Activated CD4-positive, alpha-beta T cell treated with anti-CD3 and anti-CD28 coated beads for 36 hours (primary cell): ENCODE data around the gene IL17RE. TPM values are rescaled to one million over a fixed set of nuclear protein-coding genes. Genes with fewer than 3 reads are reported as not detected.
"Not testable (repeated sequence)": the region's sequence is repeated elsewhere in the genome, so short reads cannot be mapped to it uniquely, and the experiment has no call there.

ENCODE experiments used
- ATAC-seq: fragments of 200-7000 bp; cut with Tn5 transposase; one replicate; pipeline ENCODE4 v1.10.0; 2021; ENCODE audit warnings: mild to moderate bottlenecking, moderate library complexity
- CTCF ChIA-PET: fragments of 350-600 bp; sonication (Branson Sonifier 250); formaldehyde crosslinking; loops from one replicate; lab custom pipeline; 2021; ENCODE audit warnings: antibody characterized with exemption; lab: Charles Lee
- POLR2A ChIA-PET: fragments of 350-600 bp; sonication (Branson Sonifier 250); formaldehyde crosslinking; loops from one replicate; lab custom pipeline; 2021; ENCODE audit warnings: antibody characterized with exemption, inconsistent platforms; lab: Charles Lee
- DNase-seq: peaks from one replicate; pipeline ENCODE4 v3.0.0-alpha.2; 2020
- H3K27ac Mint-ChIP-seq: one replicate; pipeline ENCODE4 v1.8.0; 2021; ENCODE audit warnings: mixed read lengths
- H3K27me3 Mint-ChIP-seq: one replicate; pipeline ENCODE4 v1.8.0; 2021; ENCODE audit warnings: mixed read lengths
- H3K36me3 Mint-ChIP-seq: one replicate; pipeline ENCODE4 v1.8.0; 2021; ENCODE audit warnings: low read depth, mixed read lengths
- H3K4me1 Mint-ChIP-seq: one replicate; pipeline ENCODE4 v1.8.0; 2021; ENCODE audit warnings: mixed read lengths
- H3K4me3 Mint-ChIP-seq: one replicate; pipeline ENCODE4 v1.8.0; 2021; ENCODE audit warnings: mild to moderate bottlenecking, moderate library complexity, mixed read lengths
- H3K9me3 Mint-ChIP-seq: one replicate; pipeline ENCODE4 v1.8.0; 2021; ENCODE audit warnings: low read depth, mixed read lengths
- intact Hi-C, 2 experiments: fragments of 100-400 bp; cut with DNase I in 1 of 2; cut with micrococcal nuclease in 1 of 2; formaldehyde crosslinking; loops; one replicate each; pipeline versions ENCODE4 v1.14.2 to v1.15.1; 2022 to 2024; cut with DNase I, micrococcal nuclease
- total RNA-seq, 2 experiments: library from RNA; stranded (reverse); gene quantifications; one replicate each; pipeline ENCODE4 v1.2.3, GENCODE V29; 2021

The IL17RE gene
- total RNA-seq, 2 experiments from 2014 or later = 2.3 to 3.1 TPM

DNA sequence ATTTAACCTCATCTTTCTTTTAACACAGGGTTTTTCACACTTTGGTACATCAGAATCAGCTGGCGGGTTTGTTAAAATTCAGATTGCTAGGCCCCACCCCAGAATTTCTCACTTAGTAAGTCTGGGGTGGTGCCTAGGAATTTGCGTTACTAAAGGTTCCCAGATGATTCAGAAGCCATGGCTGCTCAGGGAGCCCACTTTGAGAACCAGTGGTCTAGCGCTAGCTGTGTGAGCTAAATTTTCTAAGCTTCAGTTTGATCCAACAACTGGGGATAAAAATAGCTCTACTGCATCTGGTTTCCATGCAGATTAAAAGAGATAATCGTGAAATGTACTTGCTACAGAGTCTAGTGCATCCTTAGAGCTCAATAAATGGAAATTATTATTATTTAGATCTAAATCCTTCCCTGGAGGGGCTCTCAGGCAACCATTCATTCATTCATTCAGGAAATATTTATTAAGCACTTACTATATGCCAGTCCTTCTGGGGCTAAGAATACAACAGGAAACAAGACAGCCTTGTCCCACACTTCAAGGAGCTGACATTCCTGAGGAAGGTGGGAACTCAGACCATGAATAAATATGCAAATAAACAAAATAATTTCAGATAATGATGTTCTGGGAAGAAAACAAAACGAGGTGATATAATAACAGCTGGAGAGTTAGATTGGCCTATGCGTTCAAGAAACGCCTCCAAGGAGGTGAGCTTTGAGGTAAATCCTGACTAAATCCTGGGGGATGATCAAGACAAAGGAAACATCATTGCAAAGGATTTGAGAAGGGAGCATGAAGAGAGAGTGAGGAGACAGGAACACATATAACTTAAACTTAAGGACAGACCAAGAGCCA lies 18.7 kb upstream of the IL17RE start:
- H3K36me3 Mint-ChIP-seq = no peaks in the 10 kb centered on the region
- ChIA-PET CTCF (interaction anchor here (0.6 to 2.1 kb wide), 5 partner anchors 8 to 83 kb away, joined by 3 to 7 read pairs (median 3); no protein-coding TSS in a partner anchor), POLR2A (no interaction called here)
- DNase-seq (no peak), ATAC-seq (no peak)
- intact Hi-C loops = no loop called here
- no peak overlapping the region for H3K27ac Mint-ChIP-seq
- no peaks in the 10 kb centered on the region for H3K4me1 Mint-ChIP-seq
- no peaks in the 10 kb centered on the region for H3K27me3 Mint-ChIP-seq
- H3K9me3 Mint-ChIP-seq = no peaks in the 10 kb centered on the region
- no peak overlapping the region for H3K4me3 Mint-ChIP-seq

DNA sequence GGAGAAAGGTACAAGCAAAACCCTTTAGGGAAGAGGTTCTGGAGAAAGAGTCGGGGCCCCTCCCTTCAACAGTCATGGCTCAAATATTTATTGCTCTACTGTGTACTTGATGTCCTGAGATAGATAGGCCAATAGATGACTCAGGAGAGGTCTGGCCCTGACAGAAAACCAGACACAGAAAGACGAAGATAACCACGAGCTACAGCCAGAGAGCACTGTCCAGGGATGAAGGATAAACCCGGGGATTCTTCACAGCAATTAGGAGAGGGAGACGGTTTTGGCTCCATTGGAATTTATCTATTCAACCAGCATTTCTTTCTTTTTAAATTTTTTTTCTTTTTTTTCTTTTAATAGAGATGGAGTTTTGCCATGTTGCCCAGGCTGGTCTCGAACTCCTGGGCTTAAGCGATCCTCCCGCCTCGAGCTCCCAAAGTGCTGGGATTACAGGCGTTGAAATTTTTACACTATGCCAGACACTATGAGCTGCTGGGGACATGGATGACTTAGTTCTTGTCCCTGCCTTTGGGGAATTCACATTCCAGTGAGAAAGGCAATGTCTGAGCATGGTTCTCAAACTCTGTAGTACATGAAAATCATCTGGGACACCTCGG lies 18.0 kb upstream of the IL17RE start:
- no peak for DNase-seq
- H3K27ac Mint-ChIP-seq = no peak overlapping the region
- no peak for ATAC-seq
- H3K4me3 Mint-ChIP-seq = no peak overlapping the region
- H3K27me3 Mint-ChIP-seq = no peaks in the 10 kb centered on the region
- H3K4me1 Mint-ChIP-seq = no peaks in the 10 kb centered on the region
- no peaks in the 10 kb centered on the region for H3K9me3 Mint-ChIP-seq
- POLR2A ChIA-PET = interaction anchor here (0.7 kb wide), 1 partner anchor 421 kb away, joined by 3 read pairs; no protein-coding TSS in a partner anchor
- no peaks in the 10 kb centered on the region for H3K36me3 Mint-ChIP-seq
- intact Hi-C loops = no loop called here
- CTCF ChIA-PET = interaction anchor here (0.7 to 2.1 kb wide), 3 partner anchors 9 to 46 kb away, joined by 3 to 7 read pairs (median 3); no protein-coding TSS in a partner anchor

DNA sequence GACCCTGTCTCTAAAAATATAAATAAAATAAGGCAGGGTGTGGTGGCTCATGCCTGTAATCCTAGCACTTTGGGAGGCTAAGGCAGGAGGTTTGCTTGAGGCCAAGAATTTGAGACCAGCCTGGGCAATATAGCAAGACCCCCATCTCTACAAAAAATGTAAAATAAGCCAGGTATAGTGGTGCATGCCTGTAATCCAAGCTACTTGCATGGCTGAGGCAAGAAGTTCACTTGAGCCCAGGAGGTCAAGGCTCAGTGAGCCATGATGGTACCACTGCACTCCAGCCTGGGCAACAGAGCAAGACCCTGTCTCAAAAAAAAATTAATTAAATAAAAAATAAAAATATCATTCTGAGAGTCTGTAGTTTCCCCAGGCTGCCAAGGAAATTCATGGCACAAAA lies 16.3 kb upstream of the IL17RE start:
- Mint-ChIP-seq H3K27ac (no peak overlapping the region), H3K4me3 (no peak overlapping the region), H3K4me1 (no peaks in the 10 kb centered on the region), H3K27me3 (no peaks in the 10 kb centered on the region), H3K36me3 (peaks cover 5% of the 10 kb centered on the region), H3K9me3 (no peaks in the 10 kb centered on the region)
- DNase-seq = no peak
- POLR2A ChIA-PET = interaction anchor here (0.6 kb wide), 1 partner anchor 223 kb away, joined by 12 read pairs; no protein-coding TSS in a partner anchor
- intact Hi-C loops = no loop called here
- CTCF ChIA-PET = interaction anchor here (0.6 kb wide), 1 partner anchor 107 kb away, joined by 3 read pairs; no protein-coding TSS in a partner anchor
- no peak for ATAC-seq

DNA sequence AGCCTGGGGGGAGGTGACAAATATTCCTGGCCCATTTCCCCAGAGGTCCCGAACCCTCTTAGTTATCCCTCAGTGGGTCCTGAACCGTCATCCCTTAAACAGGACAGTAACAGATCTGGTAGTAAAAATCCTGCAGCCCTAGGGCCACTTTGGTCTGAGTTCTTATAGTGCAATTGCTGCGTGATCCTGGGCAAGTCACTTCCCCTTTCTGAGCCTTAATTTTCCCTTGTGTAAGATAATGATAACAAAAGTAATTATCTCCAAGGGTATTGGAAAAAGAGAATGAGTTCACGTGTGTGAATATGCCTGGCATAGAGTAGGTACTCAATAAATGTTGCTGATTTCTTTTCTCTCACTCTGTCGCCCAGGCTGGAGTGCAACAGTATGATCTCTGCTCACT lies 15.2 kb upstream of the IL17RE start:
- intact Hi-C loops = no loop called here
- Mint-ChIP-seq H3K9me3 (no peaks in the 10 kb centered on the region), H3K4me3 (no peak overlapping the region), H3K27ac (no peak overlapping the region), H3K4me1 (peaks cover 8% of the 10 kb centered on the region), H3K27me3 (no peaks in the 10 kb centered on the region), H3K36me3 (peaks cover 14% of the 10 kb centered on the region)
- ChIA-PET POLR2A (no interaction called here), CTCF (interaction anchor here (0.7 kb wide), 1 partner anchor 235 kb away, joined by 4 read pairs; no protein-coding TSS in a partner anchor)
- ATAC-seq = no peak
- DNase-seq = no peak

DNA sequence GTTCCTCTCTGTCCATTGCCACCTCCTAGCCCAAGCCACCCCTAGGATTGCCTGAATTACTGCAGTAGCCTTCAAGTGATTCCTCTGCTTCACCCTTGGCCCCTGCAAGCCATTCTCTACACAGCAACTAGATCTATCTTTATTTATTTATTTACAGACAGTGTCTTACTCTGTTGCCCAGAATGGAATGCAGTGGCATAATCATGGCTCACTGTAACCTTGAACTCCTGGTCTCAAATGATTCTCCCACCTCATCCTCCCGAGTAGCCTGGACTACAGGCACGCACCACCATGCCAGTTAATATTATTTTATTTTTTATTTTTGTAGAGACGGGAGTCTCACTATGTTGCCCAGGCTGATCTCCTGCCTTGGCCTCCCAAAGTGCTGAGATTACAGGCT lies 14.1 kb upstream of the IL17RE start:
- peaks cover 17% of the 10 kb centered on the region for H3K4me1 Mint-ChIP-seq
- ATAC-seq (no peak), DNase-seq (no peak)
- peaks cover 23% of the 10 kb centered on the region for H3K36me3 Mint-ChIP-seq
- ChIA-PET CTCF (interaction anchor here (0.6 kb wide), 1 partner anchor 339 kb away, joined by 3 read pairs; no protein-coding TSS in a partner anchor), POLR2A (no interaction called here)
- H3K27ac Mint-ChIP-seq = no peak overlapping the region
- no peaks in the 10 kb centered on the region for H3K27me3 Mint-ChIP-seq
- intact Hi-C loops = no loop called here
- H3K9me3 Mint-ChIP-seq = no peaks in the 10 kb centered on the region
- H3K4me3 Mint-ChIP-seq = no peak overlapping the region

DNA sequence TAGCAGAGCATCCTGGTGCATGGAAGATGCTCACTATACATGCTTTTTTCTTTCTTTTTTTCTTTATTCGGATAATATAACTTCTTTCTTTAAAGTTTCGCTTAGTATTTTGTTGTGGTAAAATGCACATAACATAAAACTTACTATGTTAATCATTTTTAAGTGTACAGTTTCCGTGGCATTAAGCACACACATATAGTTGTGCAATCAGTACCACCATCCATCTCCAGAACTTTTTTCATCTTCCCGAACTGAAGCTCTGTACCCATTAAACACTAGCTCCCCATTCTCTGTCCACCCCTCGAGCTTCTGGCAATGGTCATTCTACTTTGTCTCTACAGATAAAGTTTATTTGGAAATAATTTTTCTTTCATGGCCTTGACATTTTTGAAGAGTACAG lies 13.2 kb upstream of the IL17RE start:
- Mint-ChIP-seq H3K4me3 (peak overlapping the region; percentile 96), H3K4me1 (peaks cover 26% of the 10 kb centered on the region), H3K36me3 (peaks cover 31% of the 10 kb centered on the region), H3K27me3 (no peaks in the 10 kb centered on the region), H3K27ac (peak overlapping the region; percentile 98), H3K9me3 (no peaks in the 10 kb centered on the region)
- DNase-seq (no peak), ATAC-seq (no peak)
- ChIA-PET CTCF (interaction anchor here (1.2 kb wide), 2 partner anchors 9 to 42 kb away, joined by 4 to 7 read pairs; partner anchors contain the start of gene CIDEC), POLR2A (no interaction called here)
- intact Hi-C loops = no loop called here

DNA sequence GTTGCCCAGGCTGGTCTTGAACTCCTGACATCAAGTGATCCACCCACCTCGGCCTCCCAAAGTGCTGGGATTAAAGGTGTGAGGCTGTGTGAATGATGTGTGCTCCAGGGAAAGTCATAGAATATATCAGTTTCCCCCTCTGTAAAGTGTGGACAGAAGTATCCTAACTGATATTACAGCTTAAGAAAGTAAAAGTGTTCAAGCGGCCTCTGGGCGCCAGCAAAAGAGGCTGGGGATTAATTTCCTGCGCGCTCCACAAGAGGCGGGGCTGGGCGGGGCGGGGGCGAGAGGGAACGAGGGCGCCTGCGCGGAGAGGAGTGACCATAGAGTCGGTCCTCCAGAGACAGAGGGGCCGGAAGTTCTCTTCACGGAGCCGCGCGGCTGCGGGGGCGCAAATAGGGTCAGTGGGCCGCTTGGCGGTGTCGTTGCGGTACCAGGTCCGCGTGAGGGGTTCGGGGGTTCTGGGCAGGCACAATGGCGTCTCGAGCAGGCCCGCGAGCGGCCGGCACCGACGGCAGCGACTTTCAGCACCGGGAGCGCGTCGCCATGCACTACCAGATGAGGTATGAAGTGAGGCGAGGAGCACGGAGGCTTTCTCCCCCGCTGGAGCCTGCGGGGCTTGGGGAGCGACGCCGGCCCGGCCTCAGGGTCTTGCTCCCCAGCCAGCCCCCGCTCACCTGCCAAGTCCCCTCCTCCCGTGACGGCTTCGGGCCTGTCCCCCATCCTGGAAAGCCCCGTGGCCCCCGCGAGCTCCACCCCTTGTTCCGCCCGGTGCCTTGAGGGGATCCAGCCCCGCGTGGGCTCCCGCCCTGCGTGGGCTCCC lies 12.2 kb upstream of the IL17RE start, which contains the start of gene JAGN1:
TSS of gene JAGN1 (plus strand) at position 362 of the 823 bp plus-strand sequence. CDS start at position 475, 113 bp downstream.
- DNase-seq (peak; percentile 96), ATAC-seq (peak; percentile 82)
- CTCF ChIA-PET = interaction anchor here (0.6 to 1.8 kb wide), 13 partner anchors 10 to 251 kb away, joined by 3 to 7 read pairs (median 4); partner anchors contain the start of genes CIDEC, CRELD1, IL17RE and RPUSD3
- POLR2A ChIA-PET = interaction anchor here (0.9 to 1.6 kb wide), 4 partner anchors 12 to 56 kb away, joined by 3 to 4 read pairs (median 4); partner anchors contain the start of genes CRELD1 and IL17RE
- Mint-ChIP-seq H3K9me3 (peaks cover 3% of the 10 kb centered on the region), H3K27me3 (no peaks in the 10 kb centered on the region), H3K4me3 (peak within 1 kb of the TSS; percentile 96), H3K36me3 (peaks cover 37% of the 10 kb centered on the region), H3K27ac (peak within 1 kb of the TSS; percentile 98), H3K4me1 (peaks cover 34% of the 10 kb centered on the region)
- intact Hi-C loops = loop anchor here (1.0 to 5.0 kb wide), 15 partner anchors 43 to 528 kb away; partner anchors contain the start of genes BRK1 (in 2 of the 2), CRELD1 (in 2 of the 2), RPUSD3 (in 2 of the 2) and TADA3 (in 2 of the 2)

DNA sequence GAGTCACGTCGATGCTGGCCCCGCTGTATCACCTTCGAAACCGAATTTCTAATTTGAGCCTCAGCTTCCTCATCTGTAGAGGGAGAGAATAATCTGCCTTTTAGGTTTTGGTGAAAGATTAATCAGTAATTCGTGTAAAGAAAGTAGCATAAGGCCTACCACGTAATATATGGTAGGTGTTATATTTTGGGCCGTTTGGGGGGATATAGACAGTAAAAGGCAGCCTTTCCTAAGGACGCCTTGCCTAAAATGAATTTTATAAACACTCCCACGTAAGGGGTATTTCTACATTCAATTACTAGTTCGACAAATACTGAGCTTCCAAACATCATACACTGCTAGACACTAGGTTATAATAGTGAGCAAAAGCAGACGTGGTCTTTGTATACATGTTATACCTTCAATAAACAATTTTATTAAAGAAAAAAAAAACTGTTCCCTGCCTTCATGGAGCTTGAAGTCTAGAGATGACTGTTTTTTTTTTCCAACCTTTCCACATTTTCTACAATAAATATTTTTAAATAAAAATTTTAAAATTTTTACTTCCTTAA lies 11.5 kb upstream of the IL17RE start:
- Mint-ChIP-seq H3K9me3 (peaks cover 3% of the 10 kb centered on the region), H3K4me1 (peaks cover 37% of the 10 kb centered on the region), H3K27me3 (no peaks in the 10 kb centered on the region), H3K27ac (peak overlapping the region; percentile 98), H3K4me3 (peak overlapping the region; percentile 96), H3K36me3 (peaks cover 40% of the 10 kb centered on the region)
- ChIA-PET CTCF (interaction anchor here (0.5 to 1.8 kb wide), 13 partner anchors 11 to 250 kb away, joined by 3 to 6 read pairs (median 4); partner anchors contain the start of genes CRELD1, IL17RE, RPUSD3 and VHL), POLR2A (interaction anchor here (0.7 to 1.6 kb wide), 6 partner anchors 11 to 55 kb away, joined by 3 to 4 read pairs (median 4); partner anchors contain the start of genes CRELD1 and IL17RE)
- ATAC-seq = no peak
- no peak for DNase-seq
- intact Hi-C loops = loop anchor here (2.0 to 5.0 kb wide), 4 partner anchors 49 to 528 kb away; partner anchors contain the start of genes ARPC4 (in 1 of the 2), RPUSD3 (in 1 of the 2), SETD5 (in 1 of the 2) and TADA3 (in 1 of the 2)

DNA sequence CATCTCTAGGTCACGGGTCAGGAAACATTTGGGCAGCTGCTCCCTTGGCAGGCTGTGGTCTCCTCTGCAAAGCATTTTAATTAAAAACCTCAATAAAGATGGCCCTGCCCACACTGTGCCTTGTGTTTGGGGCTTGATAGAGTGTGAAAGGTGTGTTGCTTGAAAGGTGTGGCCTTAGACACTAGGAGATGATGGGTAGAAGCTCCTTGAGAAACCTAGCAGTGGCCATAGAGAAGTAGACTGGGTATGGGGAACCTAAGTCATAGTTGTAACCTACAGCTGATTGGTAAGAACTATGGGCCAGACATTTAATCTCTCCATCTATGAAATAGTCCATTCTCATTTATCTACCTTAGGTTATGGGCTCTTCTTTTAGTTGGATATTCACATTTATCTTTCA lies 8.9 kb upstream of the IL17RE start:
- Mint-ChIP-seq H3K4me3 (no peak overlapping the region), H3K9me3 (peaks cover 3% of the 10 kb centered on the region), H3K4me1 (peaks cover 53% of the 10 kb centered on the region), H3K27ac (peak overlapping the region; percentile 71), H3K27me3 (no peaks in the 10 kb centered on the region), H3K36me3 (peaks cover 42% of the 10 kb centered on the region)
- intact Hi-C loops = loop anchor here in 1 of 2 experiments (5.0 kb wide), 2 partner anchors 51 to 101 kb away; partner anchors contain the start of genes ARPC4, RPUSD3 and TADA3
- ATAC-seq (no peak), DNase-seq (no peak)
- ChIA-PET POLR2A (interaction anchor here (0.6 to 0.8 kb wide), 2 partner anchors 144 to 502 kb away, joined by 3 to 7 read pairs; partner anchors contain the start of gene OGG1), CTCF (interaction anchor here (0.8 to 3.1 kb wide), 9 partner anchors 10 to 389 kb away, joined by 3 to 17 read pairs (median 4); partner anchors contain the start of genes CRELD1 and PRRT3)

DNA sequence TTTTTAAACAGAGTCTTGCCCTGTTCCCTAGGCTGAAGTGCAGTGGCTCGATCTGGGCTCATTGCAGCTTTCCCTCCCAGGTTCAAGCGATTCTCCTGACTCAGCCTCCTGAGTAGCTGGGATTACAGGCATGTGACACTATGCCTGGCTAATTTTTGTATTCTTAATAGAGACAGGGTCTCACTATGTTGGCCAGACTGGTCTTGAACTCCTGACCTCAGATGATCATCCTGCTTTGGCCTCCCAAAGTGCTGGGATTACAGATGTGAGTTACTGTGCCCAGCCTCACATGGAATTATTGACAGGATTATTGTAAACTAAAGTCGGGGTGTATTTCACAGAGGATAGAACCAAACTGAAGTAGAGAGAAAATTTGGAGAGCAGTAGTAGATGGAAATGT lies 6.9 kb upstream of the IL17RE start:
- H3K27me3 Mint-ChIP-seq, DNase-seq, H3K9me3 Mint-ChIP-seq, ATAC-seq, POLR2A ChIA-PET, intact Hi-C loops, H3K4me3 Mint-ChIP-seq, H3K27ac Mint-ChIP-seq: not testable (repeated sequence)
- peaks cover 59% of the 10 kb centered on the region for H3K4me1 Mint-ChIP-seq
- CTCF ChIA-PET = interaction anchor here (3.1 kb wide), 1 partner anchor 36 kb away, joined by 17 read pairs; no protein-coding TSS in a partner anchor
- H3K36me3 Mint-ChIP-seq = peaks cover 40% of the 10 kb centered on the region
